A673 (cell line): ENCODE results near the gene MBD5. TPM values are rescaled to one million over a fixed set of nuclear protein-coding genes. Genes with fewer than 3 reads are reported as not detected.

Source experiments
- BruUV-seq: library from RNA; stranded (reverse); fragments of 400-500 nt; replicated peaks from 2 replicates; lab custom pipeline; 2021; lab: Mats Ljungman, UMichigan
- CTCF ChIA-PET: fragments of 300-600 bp; sonication (Branson Sonifier 250); formaldehyde crosslinking; loops from one replicate; lab custom pipeline; 2022; ENCODE audit warnings: antibody characterized with exemption; lab: Charles Lee
- POLR2A ChIA-PET: fragments of 300-600 bp; sonication (Branson Sonifier 250); formaldehyde crosslinking; loops from one replicate; lab custom pipeline; 2022; ENCODE audit warnings: antibody characterized with exemption; ENCODE audit not compliant: low non-redundant PET; lab: Charles Lee
- DNase-seq: peaks from one replicate; pipeline ENCODE4 v3.0.0-alpha.2; 2015; ENCODE audit warnings: low spot score
- H3K27ac ChIP-seq: fragments of 200-600 bp; sonication (generic); 2 replicates; pipeline ENCODE4 v1.5.1; 2016; ENCODE audit warnings: mixed run types, low read depth, mild to moderate bottlenecking, mixed read lengths, antibody characterized with exemption, low read length; ENCODE audit not compliant: poor library complexity, severe bottlenecking
- H3K27me3 ChIP-seq: fragments of 200-600 bp; sonication (generic); replicated peaks from 2 replicates; pipeline ENCODE4 v1.6.1; 2017; ENCODE audit warnings: mixed run types, low read depth, mild to moderate bottlenecking, mixed read lengths, antibody characterized with exemption, low read length; ENCODE audit not compliant: insufficient read depth, poor library complexity
- H3K36me3 ChIP-seq: fragments of 200-600 bp; sonication (generic); 2 replicates; pipeline ENCODE4 v1.6.1; 2016; ENCODE audit warnings: mixed run types, mild to moderate bottlenecking, mixed read lengths, antibody characterized with exemption, low read length; ENCODE audit not compliant: insufficient read depth, poor library complexity, severe bottlenecking
- H3K4me1 ChIP-seq: fragments of 200-600 bp; sonication (generic); 2 replicates; pipeline ENCODE4 v1.6.1; 2017; ENCODE audit warnings: mixed run types, mild to moderate bottlenecking, mixed read lengths, antibody characterized with exemption, low read length; ENCODE audit not compliant: insufficient read depth, poor library complexity, severe bottlenecking
- H3K4me3 ChIP-seq: fragments of 200-600 bp; sonication (generic); 2 replicates; pipeline ENCODE4 v1.5.1; 2016; ENCODE audit warnings: low read depth, mixed run types, mild to moderate bottlenecking, mixed read lengths, low read length; ENCODE audit not compliant: poor library complexity, severe bottlenecking
- H3K9me3 ChIP-seq: fragments of 200-600 bp; sonication (generic); 2 replicates; pipeline ENCODE4 v1.6.1; 2016; ENCODE audit warnings: mixed run types, low read depth, mild to moderate bottlenecking, mixed read lengths, antibody characterized with exemption, low read length; ENCODE audit not compliant: poor library complexity, severe bottlenecking
- CTCF ChIP-seq: fragments of 300-800, 200-600 bp; sonication (generic); conservative IDR thresholded peaks from 2 replicates; pipeline ENCODE4 v1.5.1; 2017; ENCODE audit warnings: low read depth, mild to moderate bottlenecking, antibody characterized with exemption, low read length, moderate library complexity, mixed read lengths
- EZH2 ChIP-seq: fragments of 200-600 bp; sonication (generic); IDR thresholded peaks from 2 replicates; pipeline ENCODE4 v1.6.1; 2017; ENCODE audit warnings: borderline replicate concordance, low read depth, mild to moderate bottlenecking, mixed read lengths, antibody characterized with exemption, low read length; ENCODE audit not compliant: poor library complexity, severe bottlenecking
- intact Hi-C: fragments of 100-400 bp; cut with micrococcal nuclease; formaldehyde crosslinking; loops from one replicate; pipeline ENCODE4 v1.10.0; 2022; ENCODE audit not compliant: unreplicated experiment
- total RNA-seq: library from RNA; stranded (reverse); gene quantifications from 2 replicates; pipeline ENCODE4 v1.2.3, GENCODE V29; 2021

MBD5 gene
- total RNA-seq, 1 experiment from 2014 or later: 32.4 TPM

GRCh38 chr2:148028781-148029180 is 7.9 kb downstream of the MBD5 start:
- no peak for TF ChIP-seq EZH2
- no peak for TF ChIP-seq CTCF
- Histone ChIP-seq H3K9me3 (no peaks in the 10 kb centered on the region), H3K4me1 (no peaks in the 10 kb centered on the region), H3K36me3 (no peaks in the 10 kb centered on the region), H3K27ac (no peak overlapping the region), H3K4me3 (no peak overlapping the region), H3K27me3 (no peaks in the 10 kb centered on the region)
- no peak for DNase-seq
- intact Hi-C loops: no loop called here
- CTCF ChIA-PET: no interaction called here
- no TSS peak for BruUV-seq
- POLR2A ChIA-PET: no interaction called here

DNA sequence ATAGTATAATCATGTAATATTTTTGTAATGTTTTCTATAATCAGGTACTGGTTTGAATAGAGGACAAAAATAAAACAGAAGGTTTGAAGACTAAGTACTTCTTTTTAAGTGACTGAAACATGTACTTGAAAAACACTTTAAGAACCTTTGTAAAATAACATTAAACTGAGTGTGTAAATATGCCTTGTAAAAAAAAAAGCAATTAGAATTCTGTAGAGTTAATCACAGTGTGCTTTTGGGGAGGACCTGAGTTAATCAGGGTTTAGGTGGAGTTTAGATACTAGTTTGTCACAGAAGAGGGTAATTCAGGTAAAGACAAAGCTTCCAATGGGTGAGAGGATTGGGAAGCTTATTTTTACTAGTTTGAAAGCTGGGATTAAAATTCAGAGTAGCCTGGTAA is 10.3 kb downstream of the MBD5 start:
- no peaks in the 10 kb centered on the region for H3K36me3 ChIP-seq
- no peak for DNase-seq
- no peak overlapping the region for H3K4me3 ChIP-seq
- no peaks in the 10 kb centered on the region for H3K27me3 ChIP-seq
- POLR2A ChIA-PET: no interaction called here
- H3K4me1 ChIP-seq: no peaks in the 10 kb centered on the region
- no peak overlapping the region for H3K27ac ChIP-seq
- CTCF ChIA-PET: no interaction called here
- intact Hi-C loops: no loop called here
- H3K9me3 ChIP-seq: no peaks in the 10 kb centered on the region
- TF ChIP-seq CTCF (no peak), EZH2 (no peak)
- BruUV-seq: no TSS peak

GRCh38 chr2:148032215-148032614 is 11.3 kb downstream of the MBD5 start:
- POLR2A ChIA-PET: no interaction called here
- Histone ChIP-seq H3K36me3 (no peaks in the 10 kb centered on the region), H3K27me3 (no peaks in the 10 kb centered on the region), H3K9me3 (no peaks in the 10 kb centered on the region), H3K4me3 (no peak overlapping the region), H3K4me1 (no peaks in the 10 kb centered on the region), H3K27ac (no peak overlapping the region)
- no TSS peak for BruUV-seq
- no peak for DNase-seq
- TF ChIP-seq CTCF (no peak), EZH2 (no peak)
- CTCF ChIA-PET: no interaction called here
- intact Hi-C loops: no loop called here
